K562 treated with DMSO at 1 percent for 48 hours (cell line): Measurements from ENCODE around the gene CFHR5. TPM values are rescaled to one million over a fixed set of nuclear protein-coding genes. Genes with fewer than 3 reads are reported as not detected.

ENCODE experiments used
- total RNA-seq: library from RNA; unstranded; fragments of 300-600 nt; gene quantifications from 2 replicates; pipeline ENCODE4 v1.2.3, GENCODE V29; 2022; ENCODE audit warnings: low replicate concordance; ENCODE audit errors: extremely low read depth

CFHR5 gene
- not detected in 2 replicates for total RNA-seq

DNA sequence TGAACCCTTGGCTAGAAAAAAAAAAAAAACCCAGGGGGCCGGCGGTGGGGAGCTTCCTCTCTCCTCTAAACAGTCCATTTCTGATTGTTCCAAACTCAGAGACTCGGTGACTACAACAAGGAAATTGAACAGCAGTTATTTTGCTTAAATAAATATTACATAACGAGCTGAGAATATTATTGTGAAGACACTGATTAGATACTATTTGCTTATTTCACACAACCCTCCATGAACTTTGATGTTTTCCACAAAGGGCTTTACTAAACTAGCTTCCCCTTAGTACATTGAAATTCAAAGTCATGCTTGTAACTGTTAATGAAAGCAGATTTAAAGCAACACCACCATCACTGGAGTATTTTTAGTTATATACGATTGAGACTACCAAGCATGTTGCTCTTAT, at the start of gene CFHR5:
Gene CFHR5 (plus strand): TSS at position 279 of the 400 bp plus-strand sequence. CDS start 109 bp downstream, at position 388.

DNA sequence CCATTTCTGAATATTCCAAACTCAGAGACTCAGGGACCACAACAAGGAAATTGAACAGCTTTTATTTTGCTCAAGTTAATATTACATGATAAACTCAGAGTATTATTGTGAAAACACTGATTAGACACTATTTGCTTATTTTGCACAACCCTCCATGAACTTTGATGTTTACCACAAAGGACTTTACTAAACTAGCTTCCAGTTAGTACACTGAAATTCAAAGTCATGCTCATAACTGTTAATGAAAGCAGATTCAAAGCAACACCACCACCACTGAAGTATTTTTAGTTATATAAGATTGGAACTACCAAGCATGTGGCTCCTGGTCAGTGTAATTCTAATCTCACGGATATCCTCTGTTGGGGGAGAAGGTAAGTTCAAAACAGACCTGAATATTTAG, 33.8 kb upstream of the CFHR5 start, which contains the start of gene CFHR2:
Gene CFHR2 (plus strand): TSS at position 171 of the 400 bp plus-strand sequence. CDS start 143 bp downstream, at position 314.

Other genes starting within 250 kb of the CFHR5 start
- not detected in 2 replicates for gene CFHR3, start 202.7 kb upstream of the CFHR5 start, total RNA-seq
- not detected in 2 replicates for gene CFHR1, start 157.8 kb upstream of the CFHR5 start, total RNA-seq
- gene CFHR4, start 89.5 kb upstream of the CFHR5 start, total RNA-seq = not detected in 2 replicates
- not detected in 2 replicates for gene CFHR2, start 33.8 kb upstream of the CFHR5 start, total RNA-seq
- gene F13B, start 89.7 kb downstream of the CFHR5 start, total RNA-seq = not detected in 2 replicates
- gene ASPM, start 169.1 kb downstream of the CFHR5 start, total RNA-seq = not detected in 2 replicates
- gene ZBTB41, start 223.7 kb downstream of the CFHR5 start, total RNA-seq = not detected in 2 replicates